ENCODE data around the gene CADM2. TPM values are rescaled to one million over a fixed set of nuclear protein-coding genes. Genes with fewer than 3 reads are reported as not detected.

Gene CADM2
- total RNA-seq, 4 donors from 2014 or later: 1.2 to 22.3 (median 2.4) TPM

- H3K4me3 ChIP-seq: no peak overlapping the region
- H3K27me3 ChIP-seq: no peaks in the 10 kb centered on the region
- DNase-seq: no peak
- H3K9me3 ChIP-seq: no peaks in the 10 kb centered on the region
- H3K4me1 ChIP-seq: no peaks in the 10 kb centered on the region
- H3K36me3 ChIP-seq: no peaks in the 10 kb centered on the region
- no peak for TF ChIP-seq POLR2A (IDR thresholded peaks at IDR 0.05)
- H3K27ac ChIP-seq: no peak overlapping the region
Observed at GRCh38 chr3:86037916-86038315, 1079.1 kb downstream of the CADM2 start.

- Histone ChIP-seq H3K9me3 (no peaks in the 10 kb centered on the region), H3K27me3 (no peaks in the 10 kb centered on the region), H3K4me1 (no peaks in the 10 kb centered on the region), H3K4me3 (no peak overlapping the region), H3K36me3 (no peaks in the 10 kb centered on the region), H3K27ac (no peak overlapping the region)
- no peak for TF ChIP-seq CTCF (IDR thresholded peaks at IDR 0.05)
- no peak for TF ChIP-seq POLR2A (IDR thresholded peaks at IDR 0.05)
- DNase-seq: no peak
Observed at GRCh38 chr3:86046436-86047136, 1087.8 kb downstream of the CADM2 start.

GRCh38 chr3:86047161-86047560, 1088.4 kb downstream of the CADM2 start:
- no peak for DNase-seq
- no peak overlapping the region for H3K27ac ChIP-seq
- no peaks in the 10 kb centered on the region for H3K36me3 ChIP-seq

GRCh38 chr3:86051058-86051457, 1092.3 kb downstream of the CADM2 start:
- no peak overlapping the region for H3K27ac ChIP-seq
- no peaks in the 10 kb centered on the region for H3K36me3 ChIP-seq
- H3K4me3 ChIP-seq: no peak overlapping the region
- H3K27me3 ChIP-seq: no peaks in the 10 kb centered on the region
- no peaks in the 10 kb centered on the region for H3K4me1 ChIP-seq
- DNase-seq: no peak
- no peak for TF ChIP-seq CTCF (IDR thresholded peaks at IDR 0.05)
- no peak for TF ChIP-seq POLR2A (IDR thresholded peaks at IDR 0.05)
- H3K9me3 ChIP-seq: no peaks in the 10 kb centered on the region

More at GRCh38 chr3:86047161-86047560, 1088.4 kb downstream of the CADM2 start:
- Histone ChIP-seq H3K4me1 (no peaks in the 10 kb centered on the region), H3K4me3 (no peak overlapping the region), H3K27me3 (no peaks in the 10 kb centered on the region), H3K9me3 (no peaks in the 10 kb centered on the region)
- TF ChIP-seq CTCF (IDR thresholded peaks at IDR 0.05) (no peak), POLR2A (IDR thresholded peaks at IDR 0.05) (no peak)

GRCh38 chr3:86056032-86056431, 1097.2 kb downstream of the CADM2 start:
- H3K4me1 ChIP-seq: no peaks in the 10 kb centered on the region
- DNase-seq: no peak
- no peaks in the 10 kb centered on the region for H3K9me3 ChIP-seq
- H3K27ac ChIP-seq: no peak overlapping the region
- TF ChIP-seq POLR2A (IDR thresholded peaks at IDR 0.05) (no peak), CTCF (IDR thresholded peaks at IDR 0.05) (no peak)
- H3K4me3 ChIP-seq: no peak overlapping the region
- no peaks in the 10 kb centered on the region for H3K27me3 ChIP-seq
- no peaks in the 10 kb centered on the region for H3K36me3 ChIP-seq

GRCh38 chr3:86056962-86057361, 1098.2 kb downstream of the CADM2 start:
- no peak for DNase-seq
- TF ChIP-seq POLR2A (IDR thresholded peaks at IDR 0.05) (no peak), CTCF (IDR thresholded peaks at IDR 0.05) (no peak)
- no peak overlapping the region for H3K27ac ChIP-seq

More at GRCh38 chr3:86056962-86057361, 1098.2 kb downstream of the CADM2 start:
- Histone ChIP-seq H3K4me3 (no peak overlapping the region), H3K9me3 (no peaks in the 10 kb centered on the region), H3K4me1 (no peaks in the 10 kb centered on the region), H3K36me3 (no peaks in the 10 kb centered on the region), H3K27me3 (no peaks in the 10 kb centered on the region)
